Stimulated activated CD4-positive, alpha-beta T cell treated with anti-CD3 and anti-CD28 coated beads, Interleukin-1b, Interleukin-23, amount 100 ng/mL, for 1 hour (primary cell): ENCODE results near the gene MAPK14.
"Not testable (repeated sequence)": the region's sequence is repeated elsewhere in the genome, so short reads cannot be mapped to it uniquely, and the experiment has no call there.

Experiments used
- DNase-seq, 2 donors: peaks; one replicate each; pipeline ENCODE4 v3.0.0-alpha.2; 2020; ENCODE audit warnings: low read depth in 2 of 2

Gene MAPK14

GRCh38 chr6:36121787-36122494 is 94.3 kb downstream of the MAPK14 start:
- no peak for DNase-seq

DNA sequence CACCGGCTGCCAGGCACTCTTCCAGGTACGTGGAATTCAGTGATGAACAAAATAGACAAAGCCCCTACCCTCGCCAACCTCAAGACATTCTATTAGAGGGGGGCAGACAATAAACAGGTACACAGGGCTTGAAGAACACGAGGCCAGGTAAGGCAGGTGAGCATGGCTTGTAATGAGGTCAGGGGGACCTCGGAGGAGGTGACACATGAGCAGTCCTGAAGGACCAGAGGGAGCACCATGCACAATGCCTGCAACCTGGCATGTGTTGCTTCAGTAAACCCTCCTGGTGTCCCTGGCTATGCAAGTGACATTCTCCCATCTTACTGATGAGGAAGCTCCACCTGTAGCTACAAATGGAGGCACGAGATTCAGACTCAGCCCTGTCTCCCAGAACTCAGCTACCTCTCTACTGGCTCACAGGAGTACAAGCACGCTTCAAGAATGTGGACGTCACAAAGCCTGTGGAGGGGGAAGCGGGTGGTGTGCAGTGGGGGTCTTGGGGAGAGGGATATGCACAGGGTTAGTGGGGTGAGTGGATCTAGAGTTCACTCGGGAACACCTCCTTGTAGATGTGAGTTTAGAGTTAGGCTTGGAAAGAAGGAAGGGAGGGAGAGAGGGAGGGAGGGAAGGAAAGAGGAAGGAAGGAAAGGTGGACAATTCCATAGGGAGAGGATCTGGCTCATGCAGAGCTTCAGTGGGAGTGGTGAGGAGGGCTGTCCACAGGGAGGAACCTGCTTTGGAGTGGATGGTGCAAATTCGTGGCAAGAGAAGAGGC is 95.1 kb downstream of the MAPK14 start:
- DNase-seq, result no peak

- DNase-seq, result peak; percentile 77 to 79
These were observed 95.9 kb downstream of the MAPK14 start for GRCh38 chr6:36123270-36124139.

DNA sequence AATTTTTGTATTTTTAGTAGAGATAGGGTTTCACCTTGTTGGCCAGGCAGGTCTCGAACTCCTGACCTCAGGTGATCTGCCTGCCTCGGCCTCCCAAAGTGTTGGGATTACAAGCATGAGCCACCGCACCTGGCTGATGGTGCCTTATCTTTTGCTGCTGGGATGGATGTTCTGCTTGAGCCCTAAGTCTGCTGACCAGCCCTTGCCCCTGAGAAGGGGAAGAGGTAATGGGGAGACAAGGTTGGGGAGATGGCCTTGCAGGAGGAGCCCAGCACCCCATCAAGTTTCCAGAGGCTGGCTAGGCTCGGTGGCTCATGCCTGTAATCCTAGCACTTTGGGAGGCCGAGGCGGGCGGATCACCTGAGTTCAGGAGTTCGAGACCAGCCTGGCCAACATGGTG is 96.7 kb downstream of the MAPK14 start:
- not testable (repeated sequence) for DNase-seq

DNA sequence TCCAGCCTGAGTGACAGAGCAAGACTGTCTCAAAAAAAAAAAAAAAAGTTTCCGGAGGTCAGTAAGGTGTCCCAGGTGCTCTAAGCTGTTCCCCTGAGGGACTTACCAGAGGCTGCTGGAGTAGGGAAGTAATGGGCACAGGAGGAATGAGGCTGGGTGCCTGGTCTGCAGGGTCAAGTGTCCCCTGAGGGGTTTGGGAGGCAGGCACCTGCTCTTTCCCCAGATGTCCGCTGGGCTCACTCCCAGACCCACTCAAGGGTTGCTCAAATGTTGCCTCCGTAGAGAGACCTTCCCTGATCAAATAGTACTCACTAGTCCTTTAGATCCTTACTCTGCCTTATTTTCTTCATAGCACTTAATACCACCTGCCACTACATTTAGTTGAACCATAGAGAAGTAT is 97.3 kb downstream of the MAPK14 start:
- no peak for DNase-seq

- DNase-seq, result no peak
These were observed 98.0 kb downstream of the MAPK14 start for GRCh38 chr6:36125575-36125974.

DNA sequence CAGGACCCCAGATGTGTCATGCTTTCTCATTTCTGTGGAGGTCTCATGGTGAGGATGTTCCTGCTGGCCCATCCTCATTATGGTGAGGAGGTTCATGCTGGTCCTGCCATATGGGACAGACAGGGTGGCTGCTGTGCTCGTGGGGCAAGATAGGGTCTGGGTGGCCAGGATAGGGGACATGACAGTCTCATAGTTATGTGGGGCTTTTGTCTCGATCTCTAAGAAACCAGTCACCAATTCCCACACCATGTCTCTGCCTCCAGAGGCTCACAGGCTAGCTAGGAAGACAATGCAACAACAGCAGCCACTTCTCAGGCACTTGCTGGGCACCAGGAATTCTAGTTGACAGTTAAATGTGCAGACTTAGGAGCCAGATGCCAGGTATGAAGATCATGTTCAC is 98.5 kb downstream of the MAPK14 start:
- no peak for DNase-seq

GRCh38 chr6:36126553-36127458 is 99.2 kb downstream of the MAPK14 start:
- no peak for DNase-seq

GRCh38 chr6:36127462-36128016 is 99.9 kb downstream of the MAPK14 start:
- no peak for DNase-seq

GRCh38 chr6:36128073-36128472 is 100.5 kb downstream of the MAPK14 start:
- no peak for DNase-seq

DNA sequence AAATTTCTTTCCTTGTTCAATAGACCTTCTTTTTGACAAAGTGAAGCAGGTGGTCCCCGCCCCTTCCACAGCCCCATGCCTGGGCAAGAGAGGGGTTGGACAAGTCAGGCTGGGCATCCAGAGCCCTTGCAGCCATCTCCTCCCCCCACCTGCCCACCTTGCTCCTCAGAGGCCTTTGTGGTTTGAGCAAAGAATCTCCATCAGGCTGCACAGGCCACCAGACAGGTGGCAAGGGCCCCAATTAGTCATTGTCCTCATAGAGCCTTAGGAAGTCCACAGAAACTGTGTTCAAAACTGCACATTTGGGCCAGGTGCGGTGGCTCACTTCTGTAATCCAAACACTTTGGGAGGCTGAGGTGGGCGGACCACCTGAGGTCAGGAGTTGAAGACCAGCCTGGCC is 101.2 kb downstream of the MAPK14 start:
- DNase-seq, result no peak

DNA sequence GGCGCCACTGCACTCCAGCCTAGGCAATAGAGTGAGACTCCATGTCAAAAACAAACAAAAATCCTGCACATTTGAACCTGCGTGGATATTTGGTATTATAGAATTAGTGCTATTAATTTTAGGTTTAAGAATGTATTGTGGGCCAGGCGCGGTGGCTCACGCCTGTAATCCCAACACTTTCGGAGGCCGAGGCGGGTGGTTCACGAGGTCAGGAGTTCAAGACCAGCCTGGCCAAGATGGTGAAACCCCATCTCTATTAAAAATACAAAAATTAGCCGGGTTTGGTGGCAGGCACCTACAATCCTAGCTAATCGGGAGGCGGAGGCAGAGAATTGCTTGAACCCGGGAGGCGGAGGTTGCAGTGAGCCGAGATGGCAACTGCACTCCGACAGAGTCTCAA is 101.7 kb downstream of the MAPK14 start:
- not testable (repeated sequence) for DNase-seq

DNA sequence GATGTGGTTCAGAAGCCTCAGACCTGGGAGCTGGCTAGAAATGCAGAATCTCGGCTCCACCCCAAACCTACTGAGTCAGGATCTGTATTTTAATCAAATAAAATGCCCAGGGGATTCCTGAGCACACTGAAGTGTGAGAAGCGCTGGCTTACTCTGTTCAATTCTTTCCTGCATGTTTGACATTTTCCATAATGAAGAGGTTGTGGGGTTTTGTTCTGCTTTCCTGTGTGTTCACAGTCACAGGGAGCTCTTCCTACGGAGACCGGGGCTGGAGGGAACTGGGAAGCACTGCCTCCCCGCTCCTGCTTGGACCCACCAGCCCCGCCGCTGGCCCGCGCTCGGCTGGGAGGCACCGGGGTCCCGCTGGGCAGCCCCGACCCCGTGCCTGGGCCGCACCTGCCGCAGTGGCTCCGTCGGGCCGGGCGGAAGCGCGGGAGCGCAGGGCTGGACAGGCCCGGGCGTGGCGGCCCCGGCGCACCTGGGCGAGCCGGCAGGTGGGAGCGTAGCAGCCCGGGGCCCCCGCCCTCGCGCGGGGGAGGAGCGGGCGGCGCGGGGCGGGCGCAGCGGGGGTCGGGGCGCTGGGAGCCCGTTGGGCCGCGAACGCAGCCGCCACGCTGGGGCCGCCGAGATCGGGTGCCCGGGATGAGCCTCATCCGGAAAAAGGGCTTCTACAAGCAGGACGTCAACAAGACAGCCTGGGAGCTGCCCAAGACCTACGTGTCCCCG is 102.5 kb downstream of the MAPK14 start, which contains the start of gene MAPK13:
MAPK13 (plus strand) TSS at position 573 of the 726 bp plus-strand sequence; CDS start at position 643, 70 bp downstream.
- DNase-seq, result no peak

GRCh38 chr6:36130667-36131510 is 103.3 kb downstream of the MAPK14 start:
- DNase-seq, result peak in 1 of 2 donors; percentile 43

DNA sequence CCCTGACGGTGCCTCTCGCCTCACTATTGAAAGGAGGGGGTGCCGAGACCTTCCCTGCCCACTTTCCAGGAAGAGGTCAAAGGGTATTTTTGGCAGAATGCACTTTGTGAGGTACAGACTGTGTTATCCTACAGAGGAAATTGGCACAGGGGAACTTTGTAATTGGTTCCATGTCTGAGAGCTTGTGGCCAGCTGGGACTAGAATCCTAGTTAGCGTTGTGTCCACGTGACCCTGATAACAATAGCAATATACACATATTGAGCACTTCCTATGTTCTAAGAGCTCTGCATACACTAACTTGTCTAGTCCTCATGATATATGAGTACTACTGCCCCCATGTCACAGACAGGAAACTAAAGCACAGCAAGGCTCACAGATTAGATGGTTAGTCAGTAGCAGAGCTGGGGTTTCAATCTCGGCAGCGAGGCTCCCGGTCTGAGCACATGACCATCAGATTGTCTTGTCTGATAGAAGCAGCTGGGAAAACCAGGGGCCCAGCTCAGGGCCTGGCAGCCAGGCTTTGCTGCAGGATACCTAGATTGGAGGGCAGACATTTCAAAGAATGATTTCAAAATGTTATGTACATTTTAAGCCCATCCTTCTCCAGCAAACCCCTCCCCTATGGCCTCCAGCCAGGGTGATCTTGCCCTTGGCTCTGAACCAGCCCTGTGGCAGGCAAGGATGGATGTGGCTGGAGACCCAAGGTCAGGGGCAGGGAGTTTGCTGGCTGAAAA is 104.1 kb downstream of the MAPK14 start:
- no peak for DNase-seq

DNA sequence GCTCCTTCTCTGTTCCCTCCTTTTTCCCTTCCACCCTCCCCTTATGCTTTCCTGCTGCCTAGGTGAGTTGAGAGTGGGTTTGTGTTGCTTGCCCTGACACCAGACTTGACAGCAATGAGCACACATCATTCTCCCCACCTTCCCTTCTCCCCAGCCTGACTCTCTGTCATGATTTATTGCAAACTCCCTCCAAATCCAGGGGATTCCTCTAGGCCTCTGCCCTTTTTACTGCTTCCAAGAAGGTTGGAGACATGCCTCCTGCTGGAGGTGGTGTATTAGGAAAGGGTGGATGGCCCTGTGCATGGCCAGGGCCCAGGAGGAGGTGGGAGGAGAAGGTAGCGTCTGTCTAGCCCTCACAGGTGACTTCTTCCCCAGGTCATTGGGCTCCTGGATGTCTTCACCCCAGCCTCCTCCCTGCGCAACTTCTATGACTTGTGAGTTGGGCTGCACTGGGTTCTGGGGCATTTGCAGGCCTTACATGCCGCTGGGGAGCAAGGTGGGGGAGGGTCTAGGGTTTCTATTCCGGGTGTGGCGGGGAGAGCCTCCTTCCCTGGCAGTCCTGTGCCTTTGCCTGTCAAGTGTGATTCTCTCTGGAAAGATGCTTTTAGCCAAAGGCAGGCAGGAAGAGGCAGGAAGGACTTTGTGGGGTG is 104.8 kb downstream of the MAPK14 start:
- DNase-seq, result no peak

GRCh38 chr6:36133148-36133547 is 105.5 kb downstream of the MAPK14 start:
- no peak for DNase-seq

DNA sequence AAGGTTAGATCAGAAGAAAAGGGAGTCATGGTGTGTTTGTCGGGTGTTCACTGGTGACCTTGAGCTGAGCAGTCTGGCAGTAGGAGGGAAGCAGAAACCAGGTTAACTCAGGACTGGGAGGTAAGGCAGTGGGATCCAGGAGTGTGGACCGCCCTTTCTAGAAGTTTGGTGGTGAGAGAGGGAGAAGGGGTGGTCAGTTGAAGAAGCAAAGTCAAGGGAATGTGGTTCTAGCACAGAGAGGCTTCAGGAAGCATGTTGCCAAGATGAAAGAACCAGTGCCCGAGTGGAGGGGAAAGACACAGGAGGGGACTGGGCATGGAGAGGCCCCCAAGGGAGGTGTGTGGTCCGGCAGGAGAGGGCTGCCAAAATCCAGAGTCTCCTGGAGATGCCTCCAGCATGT is 106.3 kb downstream of the MAPK14 start:
- no peak for DNase-seq
